NCI-H1436 treated with DMSO at 0.1 percent for 48 hours (cell line): ENCODE measurements around the gene SPOCD1.

Source experiments
- DNase-seq: peaks from one replicate; lab custom pipeline; 2025; lab: John Stamatoyannopoulos, UW

SPOCD1 gene

GRCh38 chr1:31799895-31800673 lies 15.7 kb downstream of the SPOCD1 start:
- no peak for DNase-seq

DNA sequence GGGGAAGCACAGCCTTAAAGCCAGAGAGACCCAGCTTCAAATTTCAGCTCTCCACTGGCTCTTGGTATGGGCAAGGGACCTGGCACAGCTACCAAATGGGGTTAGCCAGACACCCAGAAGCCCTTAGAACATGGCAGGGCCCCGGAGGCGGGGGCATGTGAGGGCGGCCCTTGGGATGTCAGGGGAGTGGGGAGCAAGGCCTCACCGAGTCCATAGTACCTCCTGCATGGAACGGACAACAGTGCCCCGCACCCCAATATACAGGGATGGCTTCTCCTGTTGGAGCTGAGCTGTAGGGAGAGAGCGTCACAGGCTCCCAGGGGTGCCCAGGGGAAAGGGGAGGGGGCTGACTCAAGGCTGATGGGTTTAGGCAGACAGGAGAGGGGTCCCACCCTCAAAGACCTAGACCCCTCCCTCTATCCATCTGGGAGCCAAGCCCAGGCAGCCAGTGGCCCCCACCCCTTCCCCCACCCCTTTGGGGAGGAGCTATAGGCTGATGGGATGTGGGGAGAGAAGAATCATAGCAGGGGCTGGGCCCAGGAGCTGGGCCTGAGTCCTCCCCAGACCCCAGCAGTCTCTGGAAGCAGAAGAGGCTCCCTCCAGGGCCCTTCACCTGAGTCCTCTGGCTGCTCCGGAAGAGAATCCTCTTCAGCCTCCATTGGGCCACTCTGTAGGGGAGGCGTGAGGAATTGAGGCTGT lies 16.5 kb downstream of the SPOCD1 start:
- no peak for DNase-seq

GRCh38 chr1:31798433-31799195 lies 17.2 kb downstream of the SPOCD1 start:
- DNase-seq = no peak

DNA sequence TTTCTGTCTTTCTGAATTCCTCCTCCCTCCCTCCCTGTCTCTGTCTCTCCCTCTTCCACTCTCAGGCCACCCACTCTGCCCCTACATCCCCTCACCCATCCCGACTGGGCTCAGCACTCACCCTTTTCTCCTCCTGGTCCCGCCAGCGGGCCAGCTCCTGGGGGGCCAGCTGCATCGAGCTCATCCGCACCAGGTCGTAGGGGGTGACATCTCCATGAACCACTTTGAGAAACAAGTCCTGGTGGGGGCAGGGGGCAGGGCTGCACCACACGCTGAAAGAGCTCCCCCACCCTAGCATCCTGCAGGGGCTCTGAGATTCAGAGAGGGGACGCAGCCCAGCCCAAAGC lies 17.8 kb downstream of the SPOCD1 start:
- no peak for DNase-seq

DNA sequence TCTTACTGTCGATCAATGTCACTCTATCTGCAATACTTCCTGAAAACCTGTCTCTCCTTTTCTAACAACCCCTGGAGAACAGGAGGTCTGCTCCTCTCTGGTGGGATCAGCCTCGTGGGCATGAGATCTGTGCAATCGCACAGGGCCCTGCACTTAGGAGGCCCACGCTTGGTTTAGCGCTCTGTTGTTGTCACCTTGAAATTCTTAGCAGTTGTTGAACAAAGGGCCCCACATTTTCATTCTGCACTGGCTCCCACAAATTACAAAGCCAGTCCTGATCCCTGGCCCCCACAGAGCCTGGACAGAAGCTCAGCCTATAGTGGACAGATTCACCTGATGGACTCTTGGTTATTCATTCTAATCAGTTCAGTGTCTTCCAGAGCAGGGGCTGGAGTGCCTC lies 18.6 kb downstream of the SPOCD1 start:
- DNase-seq = no peak

GRCh38 chr1:31796707-31797106 lies 19.1 kb downstream of the SPOCD1 start:
- no peak for DNase-seq

GRCh38 chr1:31795801-31796621 lies 19.8 kb downstream of the SPOCD1 start:
- DNase-seq = no peak

- DNase-seq = no peak
These were observed 20.6 kb downstream of the SPOCD1 start for GRCh38 chr1:31795096-31795675.

DNA sequence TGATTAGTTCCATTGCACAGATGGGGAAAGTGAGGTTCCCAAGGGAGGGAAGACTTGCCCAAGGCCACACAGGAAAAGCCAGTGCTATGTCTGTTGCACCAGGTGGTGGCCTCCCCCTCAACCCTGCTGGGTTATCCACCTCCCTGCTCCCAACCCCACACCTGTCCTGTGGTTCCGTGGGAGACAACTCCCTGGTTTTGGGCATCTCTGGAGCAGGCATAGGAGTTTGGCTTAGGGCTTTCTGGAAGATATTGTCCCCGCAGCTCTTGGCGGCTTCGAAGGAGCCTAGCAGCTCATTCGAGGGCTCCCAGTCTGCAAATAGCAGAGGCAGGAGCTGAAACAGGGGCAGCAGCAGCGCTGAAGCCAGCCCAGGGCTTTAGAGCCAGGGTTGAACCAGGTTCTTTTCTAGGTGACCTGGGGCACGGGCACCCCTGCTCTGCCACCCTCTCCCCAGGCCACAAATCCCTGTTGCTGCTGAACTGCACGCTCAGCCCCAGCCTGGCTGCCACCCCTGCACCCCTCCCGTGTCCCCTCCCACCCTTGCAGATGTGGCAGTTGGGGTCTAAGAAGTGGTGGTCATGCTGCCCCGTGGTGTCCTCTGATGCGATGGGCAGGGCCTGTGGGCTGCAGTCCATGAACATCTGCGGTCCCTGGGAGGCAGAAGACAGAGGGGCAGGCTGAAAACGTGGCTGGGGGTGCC lies 22.1 kb downstream of the SPOCD1 start:
- DNase-seq = no peak

DNA sequence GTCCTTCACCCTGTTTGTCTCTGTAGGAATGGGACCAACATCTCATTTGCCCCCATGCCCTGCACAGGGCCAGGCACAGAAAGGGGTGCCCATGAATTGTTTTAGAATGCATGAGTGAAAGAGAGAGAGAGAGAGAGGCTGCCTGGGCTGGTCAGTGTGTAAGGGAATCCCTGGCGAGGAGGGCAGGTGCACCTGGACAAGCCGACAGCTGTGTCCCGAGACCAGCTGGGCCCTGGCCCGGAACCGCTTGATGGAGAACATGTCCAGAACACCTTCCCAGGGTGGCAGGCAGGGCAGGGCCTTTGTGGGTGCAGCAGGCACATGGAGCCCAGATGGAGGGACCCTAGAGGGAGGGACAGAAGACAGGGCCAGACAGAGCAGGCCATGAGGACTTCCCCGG lies 22.7 kb downstream of the SPOCD1 start:
- no peak for DNase-seq

DNA sequence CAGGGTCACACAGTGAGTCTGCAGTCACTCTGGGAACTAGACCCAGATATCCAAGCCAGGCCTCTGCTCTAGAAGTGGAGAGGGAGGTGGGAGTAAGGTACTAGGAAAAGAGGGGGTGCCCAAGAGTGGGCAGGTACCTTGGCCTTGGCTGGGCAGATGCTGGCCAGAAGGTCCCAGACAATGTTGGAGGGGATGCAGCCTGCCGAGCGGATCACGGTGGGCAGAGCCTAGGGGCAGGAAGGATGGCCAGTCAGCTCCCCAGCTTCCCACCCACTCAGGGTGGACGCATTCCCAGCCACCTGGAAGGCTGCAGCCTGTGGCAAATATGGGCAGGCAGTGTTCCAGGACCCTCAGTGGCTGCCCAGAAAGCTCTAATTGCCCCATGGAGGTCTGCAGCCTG lies 23.3 kb downstream of the SPOCD1 start:
- DNase-seq = no peak

GRCh38 chr1:31792116-31792515 lies 23.7 kb downstream of the SPOCD1 start:
- no peak for DNase-seq

DNA sequence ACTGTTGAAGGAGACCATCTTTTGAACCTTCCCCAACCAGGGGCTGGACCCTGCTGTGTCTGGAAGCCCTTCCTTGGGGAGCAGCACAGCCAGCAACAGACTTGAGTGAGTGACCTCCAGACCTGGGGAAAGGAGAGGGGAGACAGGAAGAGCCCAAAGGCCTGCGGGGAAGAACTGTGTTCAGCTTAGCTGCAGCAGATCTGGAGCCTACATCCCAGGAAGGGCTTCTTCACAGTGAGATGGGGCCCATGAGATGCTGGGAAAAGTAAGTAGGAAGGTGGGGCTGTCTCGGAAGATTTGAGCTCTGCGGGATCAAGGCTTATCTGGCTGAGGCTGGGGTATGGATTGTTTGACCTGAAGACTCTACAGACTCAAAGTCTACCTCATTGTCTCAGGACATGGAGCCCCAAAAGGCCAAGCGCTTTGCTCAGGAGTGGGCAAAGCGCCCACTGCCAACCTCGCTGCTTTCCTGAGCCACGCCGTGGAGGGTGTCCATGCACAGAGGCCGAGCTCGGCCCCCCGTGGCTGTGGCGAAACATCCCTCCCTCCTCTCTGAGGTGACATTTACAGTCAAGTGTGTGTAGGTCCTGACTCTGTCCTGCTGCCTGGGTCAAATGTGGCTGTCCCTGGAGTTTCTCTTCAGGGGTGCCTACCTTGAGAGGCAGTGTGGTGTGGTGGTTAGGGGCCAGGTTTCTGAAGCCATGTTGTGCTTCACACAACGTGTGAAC lies 24.5 kb downstream of the SPOCD1 start:
- DNase-seq = no peak

DNA sequence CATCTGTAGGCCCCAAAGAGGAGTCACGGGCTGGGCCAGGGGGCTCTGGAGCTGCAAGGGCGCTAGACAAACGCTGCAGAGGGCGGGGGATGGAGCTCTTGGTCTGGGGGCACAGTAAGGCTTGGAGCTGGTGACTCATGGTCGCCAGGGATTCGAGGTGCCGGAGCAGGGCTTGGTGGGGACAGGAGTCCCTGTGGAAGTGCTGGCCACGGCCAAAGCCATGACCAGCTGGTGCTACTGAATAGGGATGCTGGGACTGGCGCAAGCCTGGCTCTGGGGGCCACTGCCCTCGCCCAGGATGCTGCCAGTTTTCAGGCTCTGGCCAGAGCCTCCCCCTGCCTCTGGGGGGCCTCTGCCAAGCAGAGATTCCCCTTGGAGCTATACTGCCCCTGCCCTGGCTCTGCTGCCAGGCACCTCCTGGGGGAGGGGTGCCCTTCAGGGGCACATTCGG lies 25.2 kb downstream of the SPOCD1 start:
- DNase-seq = no peak

- no peak for DNase-seq
These were observed 25.7 kb downstream of the SPOCD1 start for GRCh38 chr1:31790140-31790539.

- DNase-seq = peak; percentile 34
These were observed 26.4 kb downstream of the SPOCD1 start for GRCh38 chr1:31789259-31790065.

DNA sequence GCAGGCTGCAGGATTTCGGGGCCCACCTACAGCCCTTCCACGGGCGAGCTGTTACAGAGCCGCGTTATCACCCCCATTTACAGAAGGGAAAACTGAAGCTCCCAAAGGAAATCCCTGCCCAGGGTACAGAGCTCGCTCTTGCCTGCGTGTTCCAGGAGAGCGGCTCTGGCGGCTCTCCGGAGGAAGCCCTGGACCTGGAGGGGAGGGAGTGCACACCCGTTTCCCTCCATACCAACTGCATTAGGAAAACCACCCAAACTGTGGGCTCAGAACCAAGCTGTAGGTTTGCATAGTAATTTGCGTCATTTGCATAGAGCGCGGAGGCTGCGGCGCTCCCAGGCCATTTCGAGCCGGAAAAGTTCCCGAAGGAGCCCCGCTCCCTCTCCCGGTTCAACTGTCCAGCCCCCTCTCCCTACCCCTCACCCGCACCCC lies 27.0 kb downstream of the SPOCD1 start:
- no peak for DNase-seq

GRCh38 chr1:31788138-31788824 lies 27.5 kb downstream of the SPOCD1 start:
- DNase-seq = no peak

- no peak for DNase-seq
These were observed 28.1 kb downstream of the SPOCD1 start for GRCh38 chr1:31787786-31788137.
